ENCODE results near the gene LNX1. TPM values are rescaled to one million over a fixed set of nuclear protein-coding genes. Genes with fewer than 3 reads are reported as not detected.

LNX1 gene
- polyA plus RNA-seq, 1 donor (not counting 4 experiments of a cell fraction or from before 2014, with no cell fraction given) = 0.22 TPM

DNA sequence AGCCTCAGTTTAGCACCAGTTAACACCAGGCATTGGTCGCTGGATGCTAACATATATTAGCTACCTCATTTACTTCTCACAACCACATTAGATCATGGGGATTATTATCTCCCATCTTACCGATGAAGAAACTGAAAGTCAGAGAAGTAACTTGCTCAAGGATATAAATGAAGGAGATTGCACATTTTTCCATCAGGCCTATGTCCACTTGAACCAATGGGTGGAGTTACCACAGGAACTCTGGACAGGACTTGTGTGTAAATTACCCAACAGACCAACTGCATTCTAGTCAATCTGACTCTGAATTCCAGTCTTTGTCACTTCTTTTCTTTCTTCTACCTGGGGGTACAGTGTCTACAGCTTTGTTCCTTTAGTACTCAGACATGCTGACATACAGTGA lies 1.8 kb downstream of the LNX1 start:
- no peak overlapping the region for H3K4me3 ChIP-seq (ENCODE audit: control insufficient read depth in 2 of 3, extremely low read depth in 1 of 3, insufficient read depth in 2 of 3, low read depth in 1 of 3, low read length in 3 of 3)
- dilution Hi-C loops (cut with MboI; ENCODE audit: extremely low pct_ligation_motif_present, low sequenced_read_pairs) = no loop called here
- TF ChIP-seq EZH2 (IDR thresholded peaks at IDR 0.05; ENCODE audit: low read length) (no peak), CTCF (optimal IDR thresholded peaks at IDR 0.05 in 1 of 3, IDR thresholded peaks at IDR 0.05 in 1 of 3, conservative IDR thresholded peaks at IDR 0.05 in 1 of 3; ENCODE audit: extremely low read depth in 1 of 3, insufficient read depth in 2 of 3, low read length in 3 of 3) (no peak)
- peaks cover 37% of the 10 kb centered on the region for H3K4me1 ChIP-seq (ENCODE audit: control insufficient read depth, extremely low read depth, insufficient read depth, low read length)
- H3K4me2 ChIP-seq (ENCODE audit: control insufficient read depth, extremely low read depth, insufficient read depth, low read depth, low read length) = no peak overlapping the region
- FAIRE-seq (no peak), DNase-seq (ENCODE audit: low read depth, low spot score) (no peak)
- no peak overlapping the region for H3K9ac ChIP-seq (ENCODE audit: control insufficient read depth, extremely low read depth, insufficient read depth, low read length)
- H3K27ac ChIP-seq (ENCODE audit: control insufficient read depth, insufficient read depth, low read length) = no peak overlapping the region
- H3K79me2 ChIP-seq (ENCODE audit: control insufficient read depth, insufficient read depth, low read length) = no peaks in the 10 kb centered on the region
- no peak overlapping the region for H2AFZ ChIP-seq (ENCODE audit: control insufficient read depth, low read length)
- no peaks in the 10 kb centered on the region for H3K9me3 ChIP-seq (ENCODE audit: control insufficient read depth, low read depth, low read length)
- no peaks in the 10 kb centered on the region for H3K36me3 ChIP-seq (ENCODE audit: control insufficient read depth in 2 of 2, extremely low read depth in 1 of 2, insufficient read depth in 2 of 2, low read length in 2 of 2)
- no peaks in the 10 kb centered on the region for H3K27me3 ChIP-seq (ENCODE audit: control insufficient read depth, extremely low read depth, insufficient read depth, low read length)
- no peaks in the 10 kb centered on the region for H3K9me1 ChIP-seq (ENCODE audit: control insufficient read depth, extremely low read depth, insufficient read depth, low read length)
- H4K20me1 ChIP-seq (ENCODE audit: control insufficient read depth, extremely low read depth, insufficient read depth, low read length) = no peaks in the 10 kb centered on the region

GRCh38 chr4:53587135-53587534 lies 4.2 kb downstream of the LNX1 start:
- dilution Hi-C loops (cut with MboI; ENCODE audit: extremely low pct_ligation_motif_present, low sequenced_read_pairs) = no loop called here
- Histone ChIP-seq H3K4me1 (ENCODE audit: control insufficient read depth, extremely low read depth, insufficient read depth, low read length) (peaks cover 25% of the 10 kb centered on the region), H3K9ac (ENCODE audit: control insufficient read depth, extremely low read depth, insufficient read depth, low read length) (no peak overlapping the region), H3K27me3 (ENCODE audit: control insufficient read depth, extremely low read depth, insufficient read depth, low read length) (no peaks in the 10 kb centered on the region), H3K79me2 (ENCODE audit: control insufficient read depth, insufficient read depth, low read length) (no peaks in the 10 kb centered on the region), H3K27ac (ENCODE audit: control insufficient read depth, insufficient read depth, low read length) (no peak overlapping the region), H3K4me3 (ENCODE audit: control insufficient read depth in 2 of 3, extremely low read depth in 1 of 3, insufficient read depth in 2 of 3, low read depth in 1 of 3, low read length in 3 of 3) (no peak overlapping the region), H3K4me2 (ENCODE audit: control insufficient read depth, extremely low read depth, insufficient read depth, low read depth, low read length) (no peak overlapping the region), H2AFZ (ENCODE audit: control insufficient read depth, low read length) (no peak overlapping the region), H3K9me1 (ENCODE audit: control insufficient read depth, extremely low read depth, insufficient read depth, low read length) (no peaks in the 10 kb centered on the region), H3K36me3 (ENCODE audit: control insufficient read depth in 2 of 2, extremely low read depth in 1 of 2, insufficient read depth in 2 of 2, low read length in 2 of 2) (no peaks in the 10 kb centered on the region), H4K20me1 (ENCODE audit: control insufficient read depth, extremely low read depth, insufficient read depth, low read length) (no peaks in the 10 kb centered on the region), H3K9me3 (ENCODE audit: control insufficient read depth, low read depth, low read length) (no peaks in the 10 kb centered on the region)
- DNase-seq (ENCODE audit: low read depth, low spot score) (no peak), FAIRE-seq (no peak)
- TF ChIP-seq EZH2 (IDR thresholded peaks at IDR 0.05; ENCODE audit: low read length) (no peak), CTCF (optimal IDR thresholded peaks at IDR 0.05 in 1 of 3, IDR thresholded peaks at IDR 0.05 in 1 of 3, conservative IDR thresholded peaks at IDR 0.05 in 1 of 3; ENCODE audit: extremely low read depth in 1 of 3, insufficient read depth in 2 of 3, low read length in 3 of 3) (no peak)
